NCI-H526 treated with DMSO at 0.1 percent for 48 hours (cell line): ENCODE results near the gene NUMB.

ENCODE experiments used
- DNase-seq: peaks from one replicate; lab custom pipeline; 2025; lab: John Stamatoyannopoulos, UW

The NUMB gene

DNA sequence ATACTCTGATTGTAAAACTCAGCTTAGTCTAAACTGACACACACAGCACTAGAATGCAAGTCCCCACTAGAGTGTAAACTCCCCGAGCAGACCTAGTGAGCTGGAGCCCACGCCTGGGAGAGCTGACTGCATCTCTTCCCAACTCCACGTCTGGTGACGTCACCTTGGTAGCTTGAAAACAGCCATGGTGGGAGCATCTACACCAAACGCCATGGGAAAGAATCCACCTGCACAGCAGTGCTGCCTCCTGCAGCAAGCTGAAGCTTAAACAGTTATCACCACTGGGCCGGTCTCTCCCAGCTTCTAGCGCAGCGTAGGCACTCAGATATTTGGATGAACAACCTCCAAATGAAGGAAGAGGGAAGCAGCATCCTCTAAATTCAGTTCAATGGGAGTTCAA, 225.4 kb downstream of the NUMB start:
- DNase-seq: no peak

DNA sequence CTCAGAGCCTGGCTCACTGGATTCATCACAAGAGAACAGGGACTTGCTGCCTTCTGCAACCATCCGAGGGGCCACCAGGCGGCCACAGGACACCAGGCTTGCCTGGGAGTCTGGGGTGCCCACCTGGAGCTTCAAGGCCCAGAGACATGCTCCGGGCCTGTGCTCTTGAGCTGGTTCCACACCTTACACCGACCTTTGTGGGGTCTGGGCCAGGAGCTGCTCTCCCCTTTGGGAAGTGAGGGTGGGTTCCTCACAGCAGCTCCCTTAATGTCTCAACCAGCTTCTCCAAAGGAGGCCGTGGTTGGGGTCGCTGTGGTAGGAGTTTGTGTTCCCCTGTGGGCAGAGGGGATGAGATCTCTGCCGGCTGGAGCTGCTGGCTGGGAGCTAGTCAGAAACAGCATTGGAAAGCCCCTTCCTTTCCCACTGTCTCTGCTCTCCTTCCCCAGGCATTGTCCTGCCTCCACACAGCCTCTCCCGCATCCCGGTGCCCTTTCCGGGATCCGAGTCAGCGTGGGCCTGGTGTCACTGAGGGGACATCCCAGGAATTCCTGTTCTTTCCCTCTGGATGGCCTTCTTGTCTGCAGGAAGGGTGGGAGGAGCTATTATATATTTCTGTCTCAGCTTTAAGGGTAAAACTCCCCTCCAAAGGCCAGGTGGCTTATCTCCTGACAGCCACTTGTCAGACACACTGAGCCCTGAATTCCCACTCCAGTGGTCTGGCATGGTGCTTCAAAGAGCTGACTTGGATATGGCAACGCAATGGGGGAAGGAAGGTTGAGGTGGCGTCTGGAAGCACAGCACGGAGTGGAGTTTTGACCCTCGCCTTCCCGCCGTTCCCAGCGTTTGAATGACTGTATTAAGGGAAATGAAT, 226.1 kb downstream of the NUMB start:
- DNase-seq: no peak

DNA sequence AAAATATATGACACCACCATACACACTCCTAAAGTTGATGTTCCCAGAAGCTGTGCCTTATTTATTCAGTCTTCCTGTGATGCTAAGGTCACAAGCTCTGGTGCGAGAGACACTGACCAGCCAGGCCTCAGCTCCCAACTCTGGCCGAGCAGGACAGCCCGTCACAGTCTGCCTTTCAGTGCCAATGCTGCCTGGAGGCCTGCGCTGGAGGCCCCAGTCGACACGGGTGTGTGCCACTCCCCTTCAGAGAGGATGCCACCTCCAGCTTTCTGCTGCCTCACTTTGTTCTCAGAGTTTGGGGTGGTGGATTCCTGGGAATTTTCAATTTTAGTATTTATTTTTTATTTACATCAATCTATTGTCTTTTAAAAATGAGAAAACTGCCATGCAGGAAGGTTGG, 228.3 kb downstream of the NUMB start:
- DNase-seq: no peak

- no peak for DNase-seq
Observed at GRCh38 chr14:73227812-73228781, 230.2 kb downstream of the NUMB start.

DNA sequence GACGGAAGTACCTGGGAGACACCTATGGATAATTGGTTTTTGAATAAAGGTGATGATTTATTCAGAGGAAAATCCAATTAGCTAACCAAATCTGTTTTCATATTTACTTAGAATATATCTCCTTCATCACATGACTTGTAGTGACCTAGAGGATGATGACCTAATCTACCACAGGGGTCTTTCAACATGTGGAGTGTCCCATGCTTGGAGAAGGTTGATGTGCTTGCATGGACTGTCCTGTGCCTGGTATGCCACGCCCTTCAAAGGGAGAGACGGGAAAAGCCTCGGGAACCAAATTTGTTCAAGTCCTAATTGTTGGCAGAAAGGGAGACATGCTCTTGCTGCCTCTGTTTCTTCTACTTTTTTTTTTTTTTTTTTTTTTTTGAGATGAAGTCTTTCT, 232.8 kb downstream of the NUMB start:
- DNase-seq: no peak
